Measurements from ENCODE around the gene SORCS2.

DNA sequence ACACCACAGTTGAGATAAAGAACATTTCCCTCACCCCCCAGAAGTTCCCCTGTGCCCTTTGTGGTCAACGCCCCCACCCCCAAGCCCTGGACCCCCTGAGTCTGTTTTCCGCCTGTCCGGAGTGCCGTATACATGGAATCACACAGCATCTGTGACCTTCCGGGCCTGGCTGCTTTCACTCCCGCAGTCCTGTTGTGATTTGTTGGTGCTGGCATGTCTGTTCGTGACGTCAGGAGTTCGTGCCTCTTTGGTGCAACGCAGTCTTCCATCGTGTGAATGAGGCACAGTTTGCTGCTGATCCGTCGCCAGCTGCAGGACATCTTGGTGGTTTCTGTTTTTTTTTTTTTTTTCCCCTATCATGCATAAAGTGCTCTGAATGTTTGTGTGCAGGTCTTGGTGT lies 180.3 kb downstream of the SORCS2 start:
- TF ChIP-seq, protein P1, sequence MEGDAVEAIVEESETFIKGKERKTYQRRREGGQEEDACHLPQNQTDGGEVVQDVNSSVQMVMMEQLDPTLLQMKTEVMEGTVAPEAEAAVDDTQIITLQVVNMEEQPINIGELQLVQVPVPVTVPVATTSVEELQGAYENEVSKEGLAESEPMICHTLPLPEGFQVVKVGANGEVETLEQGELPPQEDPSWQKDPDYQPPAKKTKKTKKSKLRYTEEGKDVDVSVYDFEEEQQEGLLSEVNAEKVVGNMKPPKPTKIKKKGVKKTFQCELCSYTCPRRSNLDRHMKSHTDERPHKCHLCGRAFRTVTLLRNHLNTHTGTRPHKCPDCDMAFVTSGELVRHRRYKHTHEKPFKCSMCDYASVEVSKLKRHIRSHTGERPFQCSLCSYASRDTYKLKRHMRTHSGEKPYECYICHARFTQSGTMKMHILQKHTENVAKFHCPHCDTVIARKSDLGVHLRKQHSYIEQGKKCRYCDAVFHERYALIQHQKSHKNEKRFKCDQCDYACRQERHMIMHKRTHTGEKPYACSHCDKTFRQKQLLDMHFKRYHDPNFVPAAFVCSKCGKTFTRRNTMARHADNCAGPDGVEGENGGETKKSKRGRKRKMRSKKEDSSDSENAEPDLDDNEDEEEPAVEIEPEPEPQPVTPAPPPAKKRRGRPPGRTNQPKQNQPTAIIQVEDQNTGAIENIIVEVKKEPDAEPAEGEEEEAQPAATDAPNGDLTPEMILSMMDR (tag by site-specific recombination; IDR thresholded peaks at IDR 0.05), result no peak
- no peak for TF ChIP-seq ZNF549 (tag by site-specific recombination; IDR thresholded peaks at IDR 0.05)
- no peak for TF ChIP-seq ZBTB7A (tag by site-specific recombination; IDR thresholded peaks at IDR 0.05; ENCODE audit: low read depth)
- TF ChIP-seq PATZ1 (tag by site-specific recombination; IDR thresholded peaks at IDR 0.05), result no peak
- no peak for TF ChIP-seq ZNF174 (tag by site-specific recombination; IDR thresholded peaks at IDR 0.05)
- no peak for TF ChIP-seq ZNF140 (tag by site-specific recombination; IDR thresholded peaks at IDR 0.05)
- no peak for TF ChIP-seq ZNF274 (IDR thresholded peaks at IDR 0.05; ENCODE audit: low read length)
- TF ChIP-seq ZNF274 (tag by site-specific recombination; IDR thresholded peaks at IDR 0.05; ENCODE audit: borderline replicate concordance), result no peak
- TF ChIP-seq ZBTB1 (tag by site-specific recombination; IDR thresholded peaks at IDR 0.05), result no peak
- TF ChIP-seq ZNF600 (tag by site-specific recombination; IDR thresholded peaks at IDR 0.05), result no peak
- no peak for TF ChIP-seq YY1 (tag by site-specific recombination; IDR thresholded peaks at IDR 0.05)
- no peak for TF ChIP-seq ZBTB8A (tag by site-specific recombination; IDR thresholded peaks at IDR 0.05)
- no peak for TF ChIP-seq MYNN (tag by site-specific recombination; IDR thresholded peaks at IDR 0.05; ENCODE audit: borderline replicate concordance)

Measured in HEK293 (cell line).